K562 (cell line): ENCODE data around the gene FIGLA.

ENCODE experiments used
- ADNP ChIP-seq: fragments of 200-800 bp; sonication (Bioruptor generic); IDR thresholded peaks from 2 replicates; pipeline ENCODE4 v1.6.1; 2016; ENCODE audit warnings: missing genetic modification characterization, missing compliant biosample characterization
- CREM ChIP-seq: IDR thresholded peaks from 2 replicates; pipeline ENCODE4 v1.6.1; 2014; ENCODE audit warnings: antibody characterized with exemption, low read depth
- LEF1 ChIP-seq: fragments of 450-650 bp; IDR thresholded peaks from 2 replicates; pipeline ENCODE4 v1.6.1; 2016; ENCODE audit warnings: mild to moderate bottlenecking
- RB1 ChIP-seq: fragments of 450-650 bp; IDR thresholded peaks from 2 replicates; pipeline ENCODE4 v1.6.1; 2017; ENCODE audit warnings: low read depth, mild to moderate bottlenecking
- RCOR1 ChIP-seq, 2 experiments: IDR thresholded peaks; 2 replicates each; pipeline ENCODE4 v1.6.1; 2012; ENCODE audit warnings: low read depth in 2 of 2, low read length in 2 of 2, borderline replicate concordance in 1 of 2, improper control_type of control experiment in 1 of 2
- SREBF2 ChIP-seq: sonication (generic); formaldehyde crosslinking; IDR thresholded peaks from 2 replicates; pipeline ENCODE4 v1.4.0; 2020; ENCODE audit warnings: mild to moderate bottlenecking, missing genetic modification reagents
- USF2 ChIP-seq: sonication (generic); formaldehyde crosslinking; IDR thresholded peaks from 2 replicates; pipeline ENCODE4 v1.5.0; 2020; ENCODE audit warnings: missing genetic modification reagents
- YY1 ChIP-seq, 3 experiments: IDR thresholded peaks; 2 replicates each; pipeline ENCODE4 v1.6.1; 2011; ENCODE audit warnings: low read length in 2 of 3, mild to moderate bottlenecking in 2 of 3, moderate library complexity in 2 of 3, borderline replicate concordance in 1 of 3, control low read depth in 1 of 3, low read depth in 1 of 3; ENCODE audit not compliant: insufficient read depth in 3 of 3, insufficient replicate concordance in 2 of 3, control insufficient read depth in 1 of 3, insufficient read length in 1 of 3; ENCODE audit errors: extremely low read depth in 1 of 3
- ZHX1 ChIP-seq: fragments of 150-350 bp; conservative IDR thresholded peaks from 2 replicates; pipeline ENCODE4 v1.6.1; 2014; ENCODE audit warnings: low read length
- ZNF785 ChIP-seq: fragments of 250-450 bp; sonication (Bioruptor Pico); IDR thresholded peaks from 2 replicates; pipeline ENCODE4 v1.4.0; 2020; ENCODE audit warnings: mild to moderate bottlenecking
- TF ChIP-seq, protein P1 (sequence below), 3 experiments: IDR thresholded peaks in 2 of 3; conservative IDR thresholded peaks in 1 of 3; 2 replicates each; pipeline ENCODE4 v1.5.1; 2011 to 2012; ENCODE audit warnings: low read length in 3 of 3, mild to moderate bottlenecking in 3 of 3, control low read depth in 2 of 3, improper control_type of control experiment in 1 of 3, inconsistent platforms in 1 of 3, low read depth in 1 of 3, mixed read lengths in 1 of 3, moderate library complexity in 1 of 3; ENCODE audit not compliant: insufficient read depth in 2 of 3
- TF ChIP-seq, protein P2 (sequence below): fragments of 450-650 bp; IDR thresholded peaks from 2 replicates; pipeline ENCODE4 v1.6.1; 2016; ENCODE audit warnings: borderline replicate concordance

DNA sequence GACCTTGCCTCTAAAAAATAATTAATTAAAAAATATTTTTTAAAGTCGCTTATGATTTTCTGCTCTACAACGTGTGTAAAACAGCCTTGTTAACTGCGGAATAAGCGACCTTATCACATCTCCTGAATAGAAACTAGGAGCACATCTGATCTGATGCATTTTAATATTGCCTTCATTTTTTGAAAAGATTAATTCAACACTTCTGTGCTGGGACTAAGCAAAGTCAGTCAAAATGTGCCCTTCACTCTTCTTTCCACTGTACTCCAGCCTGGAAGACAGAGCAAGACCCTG, 17.3 kb upstream of the FIGLA start:
- TF ChIP-seq ADNP (tag): no peak
- no peak for TF ChIP-seq CREM
- TF ChIP-seq, protein P1, sequence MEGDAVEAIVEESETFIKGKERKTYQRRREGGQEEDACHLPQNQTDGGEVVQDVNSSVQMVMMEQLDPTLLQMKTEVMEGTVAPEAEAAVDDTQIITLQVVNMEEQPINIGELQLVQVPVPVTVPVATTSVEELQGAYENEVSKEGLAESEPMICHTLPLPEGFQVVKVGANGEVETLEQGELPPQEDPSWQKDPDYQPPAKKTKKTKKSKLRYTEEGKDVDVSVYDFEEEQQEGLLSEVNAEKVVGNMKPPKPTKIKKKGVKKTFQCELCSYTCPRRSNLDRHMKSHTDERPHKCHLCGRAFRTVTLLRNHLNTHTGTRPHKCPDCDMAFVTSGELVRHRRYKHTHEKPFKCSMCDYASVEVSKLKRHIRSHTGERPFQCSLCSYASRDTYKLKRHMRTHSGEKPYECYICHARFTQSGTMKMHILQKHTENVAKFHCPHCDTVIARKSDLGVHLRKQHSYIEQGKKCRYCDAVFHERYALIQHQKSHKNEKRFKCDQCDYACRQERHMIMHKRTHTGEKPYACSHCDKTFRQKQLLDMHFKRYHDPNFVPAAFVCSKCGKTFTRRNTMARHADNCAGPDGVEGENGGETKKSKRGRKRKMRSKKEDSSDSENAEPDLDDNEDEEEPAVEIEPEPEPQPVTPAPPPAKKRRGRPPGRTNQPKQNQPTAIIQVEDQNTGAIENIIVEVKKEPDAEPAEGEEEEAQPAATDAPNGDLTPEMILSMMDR (IDR thresholded peaks at IDR 0.05 in 2 of 3, conservative IDR thresholded peaks at IDR 0.05 in 1 of 3; ENCODE audit: insufficient read depth in 2 of 3, low read depth in 1 of 3, low read length in 3 of 3): no peak
- TF ChIP-seq RB1: no peak
- no peak for TF ChIP-seq RCOR1 (IDR thresholded peaks at IDR 0.05; ENCODE audit: borderline replicate concordance in 1 of 2, low read depth in 2 of 2, low read length in 2 of 2)
- no peak for TF ChIP-seq USF2 (CRISPR knock-in tag)
- no peak for TF ChIP-seq ZNF785
- TF ChIP-seq, protein P2, sequence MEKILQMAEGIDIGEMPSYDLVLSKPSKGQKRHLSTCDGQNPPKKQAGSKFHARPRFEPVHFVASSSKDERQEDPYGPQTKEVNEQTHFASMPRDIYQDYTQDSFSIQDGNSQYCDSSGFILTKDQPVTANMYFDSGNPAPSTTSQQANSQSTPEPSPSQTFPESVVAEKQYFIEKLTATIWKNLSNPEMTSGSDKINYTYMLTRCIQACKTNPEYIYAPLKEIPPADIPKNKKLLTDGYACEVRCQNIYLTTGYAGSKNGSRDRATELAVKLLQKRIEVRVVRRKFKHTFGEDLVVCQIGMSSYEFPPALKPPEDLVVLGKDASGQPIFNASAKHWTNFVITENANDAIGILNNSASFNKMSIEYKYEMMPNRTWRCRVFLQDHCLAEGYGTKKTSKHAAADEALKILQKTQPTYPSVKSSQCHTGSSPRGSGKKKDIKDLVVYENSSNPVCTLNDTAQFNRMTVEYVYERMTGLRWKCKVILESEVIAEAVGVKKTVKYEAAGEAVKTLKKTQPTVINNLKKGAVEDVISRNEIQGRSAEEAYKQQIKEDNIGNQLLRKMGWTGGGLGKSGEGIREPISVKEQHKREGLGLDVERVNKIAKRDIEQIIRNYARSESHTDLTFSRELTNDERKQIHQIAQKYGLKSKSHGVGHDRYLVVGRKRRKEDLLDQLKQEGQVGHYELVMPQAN: no peak
- TF ChIP-seq YY1 (IDR thresholded peaks at IDR 0.05; ENCODE audit: borderline replicate concordance in 1 of 3, control insufficient read depth in 1 of 3, extremely low read depth in 1 of 3, insufficient read depth in 3 of 3, insufficient read length in 1 of 3, insufficient replicate concordance in 2 of 3, low read depth in 1 of 3, low read length in 2 of 3): no peak
- TF ChIP-seq LEF1: no peak
- TF ChIP-seq SREBF2: no peak
- TF ChIP-seq ZHX1: no peak
